Measurements from ENCODE around the gene PRPSAP2. TPM values are rescaled to one million over a fixed set of nuclear protein-coding genes. Genes with fewer than 3 reads are reported as not detected.

PRPSAP2 gene
- total and polyA plus RNA-seq, 2 of the 4 experiments (the other 2 are of a cell fraction): 22.9 to 28.1 TPM

DNA sequence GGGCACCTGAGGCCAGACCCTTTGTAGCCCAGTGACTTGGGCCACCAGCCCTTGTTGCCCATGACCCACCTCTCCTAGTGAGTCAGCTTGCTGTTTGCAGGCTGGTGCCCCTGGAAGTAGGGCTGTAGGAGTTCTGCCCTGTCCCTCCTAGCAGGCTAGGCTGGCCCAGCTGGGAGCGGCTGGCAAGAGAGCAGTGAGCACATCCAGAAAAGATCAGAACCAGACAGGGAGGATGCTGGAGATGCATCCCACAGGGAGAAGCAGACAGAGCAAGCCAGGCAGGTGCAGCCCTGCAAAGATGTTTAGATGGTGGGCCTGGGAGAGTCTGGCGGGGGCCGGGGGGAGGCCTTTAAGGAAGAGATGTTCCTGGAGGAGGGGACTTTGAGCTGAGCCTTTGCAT is 96.4 kb downstream of the PRPSAP2 start:
- ATAC-seq (ENCODE audit: low read depth) (no peak), DNase-seq (no peak)
- no peak overlapping the region for H2BK15ac ChIP-seq (ENCODE audit: low read depth, low read length)
- H4K20me1 ChIP-seq (ENCODE audit: insufficient read depth, low read length): no peaks in the 10 kb centered on the region
- no TSS peak for BruUV-seq (replicated peaks)
- no peaks in the 10 kb centered on the region for H3K36me3 ChIP-seq (ENCODE audit: control insufficient read depth, insufficient read depth, low read length)
- H2AK9ac ChIP-seq (replicated peaks; ENCODE audit: low read depth, low read length, poor library complexity): no peak overlapping the region
- H3K9me3 ChIP-seq (ENCODE audit: control insufficient read depth, insufficient read depth, low read length): no peaks in the 10 kb centered on the region
- no peak overlapping the region for H3K4me3 ChIP-seq (ENCODE audit: insufficient read depth, low read depth, low read length)
- no peak overlapping the region for H2AFZ ChIP-seq (replicated peaks; ENCODE audit: low read length, poor library complexity)
- no peak overlapping the region for H2BK120ac ChIP-seq (ENCODE audit: low read depth, low read length)
- no peaks in the 10 kb centered on the region for H3K9me1 ChIP-seq (ENCODE audit: insufficient read depth, low read length)
- in situ Hi-C loops (cut with MboI; ENCODE audit: low sequenced_read_pairs) (no loop called here), dilution Hi-C loops (cut with HindIII; ENCODE audit: low sequenced_read_pairs, unreplicated experiment) (no loop called here), intact Hi-C loops (cut with micrococcal nuclease) (no loop called here)
- H3K9ac ChIP-seq (ENCODE audit: low read depth, low read length): no peak overlapping the region
- H3K56ac ChIP-seq (ENCODE audit: extremely low read depth, insufficient read depth, low read length): no peak overlapping the region
- WGBS, 2 experiments (ENCODE audit: extremely low coverage in 2 of 2, insufficient read length in 1 of 2): 82% methylated on average over 3 of the region's 3 CpGs; no CpG with 5 or more reads in 1 of the 2 experiments
- H2BK5ac ChIP-seq (ENCODE audit: low read depth, low read length, poor library complexity, severe bottlenecking): no peak overlapping the region
- no peak overlapping the region for H2BK20ac ChIP-seq (ENCODE audit: low read depth, low read length)
- TF ChIP-seq RFX5 (IDR thresholded peaks at IDR 0.05; ENCODE audit: low read depth, low read length) (no peak), POLR2A (IDR thresholded peaks at IDR 0.05; ENCODE audit: low read depth, low read length) (no peak), FOS (IDR thresholded peaks at IDR 0.05; ENCODE audit: low read depth, low read length) (no peak), BHLHE40 (IDR thresholded peaks at IDR 0.05; ENCODE audit: low read depth, low read length) (no peak), CEBPB (IDR thresholded peaks at IDR 0.05; ENCODE audit: low read depth, low read length) (no peak), NFE2L2 (IDR thresholded peaks at IDR 0.05; ENCODE audit: low read depth, low read length) (no peak)
- TF ChIP-seq, protein P1, sequence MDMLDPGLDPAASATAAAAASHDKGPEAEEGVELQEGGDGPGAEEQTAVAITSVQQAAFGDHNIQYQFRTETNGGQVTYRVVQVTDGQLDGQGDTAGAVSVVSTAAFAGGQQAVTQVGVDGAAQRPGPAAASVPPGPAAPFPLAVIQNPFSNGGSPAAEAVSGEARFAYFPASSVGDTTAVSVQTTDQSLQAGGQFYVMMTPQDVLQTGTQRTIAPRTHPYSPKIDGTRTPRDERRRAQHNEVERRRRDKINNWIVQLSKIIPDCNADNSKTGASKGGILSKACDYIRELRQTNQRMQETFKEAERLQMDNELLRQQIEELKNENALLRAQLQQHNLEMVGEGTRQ (IDR thresholded peaks at IDR 0.05; ENCODE audit: low read depth, low read length): no peak
- no peak overlapping the region for H4K8ac ChIP-seq (ENCODE audit: low read depth in 2 of 2, low read length in 2 of 2)
- CTCF ChIA-PET: no interaction called here
- H2AK5ac ChIP-seq (ENCODE audit: low read depth, low read length): no peak overlapping the region
- no peak overlapping the region for H3K4ac ChIP-seq (ENCODE audit: low read depth, low read length)
- no peak overlapping the region; the same call in 1 of the 2 replicates for H3K14ac ChIP-seq (replicated peaks; ENCODE audit: low read depth, low read length)
- no peak overlapping the region for H4K91ac ChIP-seq (ENCODE audit: insufficient read depth, low read depth, low read length)
- H3K79me1 ChIP-seq (ENCODE audit: low read depth in 1 of 2, low read length in 2 of 2): no peaks in the 10 kb centered on the region
- H3K4me1 ChIP-seq (ENCODE audit: control insufficient read depth, insufficient read depth, low read length): peaks cover 2% of the 10 kb centered on the region; the same call in 1 of the 2 replicates
- H3K4me2 ChIP-seq (ENCODE audit: low read depth, low read length): no peak overlapping the region
- no peak overlapping the region for H3K23ac ChIP-seq (ENCODE audit: low read depth, low read length)
- no peak overlapping the region for H3K18ac ChIP-seq (ENCODE audit: low read depth, low read length)
- no peak overlapping the region for H4K5ac ChIP-seq (ENCODE audit: low read depth, low read length)
- peaks cover 12% of the 10 kb centered on the region for H3K27me3 ChIP-seq (ENCODE audit: control insufficient read depth, insufficient read depth, low read length)
- POLR2A ChIA-PET (ENCODE audit: unreplicated experiment): no interaction called here
- no peak overlapping the region for H3K27ac ChIP-seq (ENCODE audit: insufficient read depth, low read length)
